ENCODE data around the gene CMC2. TPM values are rescaled to one million over a fixed set of nuclear protein-coding genes. Genes with fewer than 3 reads are reported as not detected.
A peak's percentile ranks its signal among the peaks of the same experiment; 100 is the strongest.

Gene CMC2
- total and polyA plus RNA-seq, 7 donors = 58.8 to 334 (median 121) TPM

DNA sequence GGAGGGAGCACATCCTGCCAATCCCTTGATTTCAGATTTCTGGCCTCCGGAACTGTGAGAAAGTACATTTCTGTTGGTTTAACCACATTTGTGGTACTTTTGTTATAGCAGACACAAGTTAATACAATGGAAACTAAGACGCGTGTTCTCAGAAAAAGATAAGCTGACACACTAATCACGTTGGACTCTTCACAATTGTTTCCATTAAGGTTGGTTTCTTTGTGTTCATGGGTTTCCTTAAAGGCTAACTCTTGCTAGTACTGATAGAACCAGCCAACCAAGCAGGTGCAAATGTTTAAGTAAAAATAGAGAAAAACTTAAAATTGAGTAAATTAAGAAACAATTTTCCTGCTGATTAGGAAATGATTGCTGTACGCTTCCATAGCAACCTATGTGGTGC lies 59.4 kb downstream of the CMC2 start:
- Histone ChIP-seq H3K36me3 (ENCODE audit: insufficient read depth in 1 of 2, low read depth in 1 of 2) (no peaks in the 10 kb centered on the region), H3K4me1 (no peaks in the 10 kb centered on the region), H3K27me3 (ENCODE audit: insufficient read depth in 3 of 3, low read length in 2 of 3) (no peaks in the 10 kb centered on the region), H3K4me3 (no peak overlapping the region), H3K27ac (no peak overlapping the region), H3K9me3 (no peaks in the 10 kb centered on the region)
- TF ChIP-seq, protein P1, sequence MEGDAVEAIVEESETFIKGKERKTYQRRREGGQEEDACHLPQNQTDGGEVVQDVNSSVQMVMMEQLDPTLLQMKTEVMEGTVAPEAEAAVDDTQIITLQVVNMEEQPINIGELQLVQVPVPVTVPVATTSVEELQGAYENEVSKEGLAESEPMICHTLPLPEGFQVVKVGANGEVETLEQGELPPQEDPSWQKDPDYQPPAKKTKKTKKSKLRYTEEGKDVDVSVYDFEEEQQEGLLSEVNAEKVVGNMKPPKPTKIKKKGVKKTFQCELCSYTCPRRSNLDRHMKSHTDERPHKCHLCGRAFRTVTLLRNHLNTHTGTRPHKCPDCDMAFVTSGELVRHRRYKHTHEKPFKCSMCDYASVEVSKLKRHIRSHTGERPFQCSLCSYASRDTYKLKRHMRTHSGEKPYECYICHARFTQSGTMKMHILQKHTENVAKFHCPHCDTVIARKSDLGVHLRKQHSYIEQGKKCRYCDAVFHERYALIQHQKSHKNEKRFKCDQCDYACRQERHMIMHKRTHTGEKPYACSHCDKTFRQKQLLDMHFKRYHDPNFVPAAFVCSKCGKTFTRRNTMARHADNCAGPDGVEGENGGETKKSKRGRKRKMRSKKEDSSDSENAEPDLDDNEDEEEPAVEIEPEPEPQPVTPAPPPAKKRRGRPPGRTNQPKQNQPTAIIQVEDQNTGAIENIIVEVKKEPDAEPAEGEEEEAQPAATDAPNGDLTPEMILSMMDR (IDR thresholded peaks at IDR 0.05) = no peak
- intact Hi-C loops (cut with DNase I) = no loop called here
- DNase-seq (no peak), ATAC-seq (no peak)
- 88 to 91% (median 90%) methylated on average over 5 of the region's 5 CpGs for WGBS, 3 donors

- H3K4me3 ChIP-seq = no peak overlapping the region
- TF ChIP-seq, protein P1 (IDR thresholded peaks at IDR 0.05) = no peak
- ATAC-seq = peak in 1 of 4 donors; percentile 52
- WGBS, 3 donors = 76 to 80% (median 77%) methylated on average over 4 of the region's 4 CpGs
- H3K27ac ChIP-seq = no peak overlapping the region
- H3K9me3 ChIP-seq = no peaks in the 10 kb centered on the region
- H3K36me3 ChIP-seq (ENCODE audit: insufficient read depth in 1 of 2, low read depth in 1 of 2) = no peaks in the 10 kb centered on the region
- H3K4me1 ChIP-seq = no peaks in the 10 kb centered on the region
- DNase-seq = no peak
- H3K27me3 ChIP-seq (ENCODE audit: insufficient read depth in 3 of 3, low read length in 2 of 3) = no peaks in the 10 kb centered on the region
- intact Hi-C loops (cut with DNase I) = no loop called here
Measured at GRCh38 chr16:80946481-80946880, 60.2 kb downstream of the CMC2 start.

DNA sequence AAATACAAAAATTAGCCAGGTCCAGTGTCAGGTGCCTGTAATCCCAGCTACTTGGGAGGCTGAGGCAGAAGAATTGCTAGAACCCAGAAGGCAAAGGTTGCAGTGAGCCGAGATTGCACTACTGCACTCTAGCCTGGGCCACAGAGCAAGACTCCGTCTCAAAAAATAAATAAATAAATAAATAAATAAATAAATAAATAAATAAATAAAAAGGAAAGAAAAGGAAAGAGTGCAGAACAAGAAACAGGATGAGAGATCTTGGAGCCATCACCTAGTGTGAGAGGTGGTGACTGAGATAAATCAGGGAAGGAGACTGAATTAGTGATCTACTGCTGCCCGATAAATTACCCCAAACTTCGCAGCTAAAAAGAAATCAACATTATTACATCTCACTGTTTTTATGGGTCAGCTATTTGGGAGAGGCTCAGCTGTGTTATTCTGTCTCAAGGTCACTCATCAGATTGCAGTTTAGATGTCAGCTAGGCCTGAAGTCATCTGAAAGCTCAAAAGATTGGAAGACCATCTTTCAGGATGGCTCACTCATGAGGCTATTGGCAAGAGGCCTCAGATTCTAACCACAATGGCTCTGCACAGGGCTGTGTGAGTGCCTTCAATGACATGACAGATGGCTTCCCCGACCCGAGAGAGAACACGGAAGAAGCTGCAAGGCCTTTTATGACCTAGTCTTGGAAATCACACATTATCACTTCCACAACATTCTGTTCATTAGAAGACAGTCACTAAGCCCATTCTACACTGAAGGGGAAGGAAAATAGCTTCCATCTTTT lies 66.4 kb downstream of the CMC2 start:
- no peak overlapping the region for H3K4me3 ChIP-seq
- WGBS, 3 donors = 69 to 83% (median 78%) methylated on average over 7 of the region's 7 CpGs
- H3K27me3 ChIP-seq (ENCODE audit: insufficient read depth in 3 of 3, low read length in 2 of 3) = no peaks in the 10 kb centered on the region
- no peak overlapping the region for H3K27ac ChIP-seq
- H3K9me3 ChIP-seq = no peaks in the 10 kb centered on the region
- DNase-seq (no peak), ATAC-seq (no peak)
- no peaks in the 10 kb centered on the region for H3K4me1 ChIP-seq
- no peaks in the 10 kb centered on the region for H3K36me3 ChIP-seq (ENCODE audit: insufficient read depth in 1 of 2, low read depth in 1 of 2)
- TF ChIP-seq, protein P1 (IDR thresholded peaks at IDR 0.05) = no peak
- intact Hi-C loops (cut with DNase I) = no loop called here

- TF ChIP-seq, protein P1 (IDR thresholded peaks at IDR 0.05) = no peak
- no peaks in the 10 kb centered on the region for H3K36me3 ChIP-seq (ENCODE audit: insufficient read depth in 1 of 2, low read depth in 1 of 2)
- no peaks in the 10 kb centered on the region for H3K27me3 ChIP-seq (ENCODE audit: insufficient read depth in 3 of 3, low read length in 2 of 3)
- DNase-seq = no peak
- H3K4me3 ChIP-seq = no peak overlapping the region
- no peaks in the 10 kb centered on the region for H3K4me1 ChIP-seq
- intact Hi-C loops (cut with DNase I) = no loop called here
- ATAC-seq = no peak
- H3K9me3 ChIP-seq = no peaks in the 10 kb centered on the region
- WGBS, 3 donors = 62 to 71% (median 71%) methylated on average over 4 of the region's 4 CpGs
- H3K27ac ChIP-seq = no peak overlapping the region
Measured at GRCh38 chr16:80938879-80939260, 67.8 kb downstream of the CMC2 start.
